ENCODE data around the gene PHC2.

Gene PHC2

DNA sequence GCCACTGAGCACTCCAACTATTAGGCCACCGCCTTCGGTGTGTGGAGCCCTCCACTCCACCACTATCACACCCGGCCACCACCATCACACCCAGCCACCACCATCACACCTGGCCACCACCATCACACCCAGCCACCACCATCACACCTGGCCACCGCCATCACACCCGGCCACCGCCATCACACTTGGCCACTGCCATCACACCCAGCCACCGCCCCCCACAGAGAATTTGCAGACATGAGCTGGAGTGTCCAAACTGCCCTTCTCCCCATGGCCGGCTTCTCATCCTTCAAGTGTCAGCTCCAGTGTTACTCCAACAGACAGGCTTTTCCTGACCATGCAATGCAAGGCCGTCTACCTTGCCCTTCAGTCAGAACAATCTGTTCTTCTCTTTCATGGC lies 59.6 kb downstream of the PHC2 start:
- DNase-seq (ENCODE audit: low read depth) = no peak

DNA sequence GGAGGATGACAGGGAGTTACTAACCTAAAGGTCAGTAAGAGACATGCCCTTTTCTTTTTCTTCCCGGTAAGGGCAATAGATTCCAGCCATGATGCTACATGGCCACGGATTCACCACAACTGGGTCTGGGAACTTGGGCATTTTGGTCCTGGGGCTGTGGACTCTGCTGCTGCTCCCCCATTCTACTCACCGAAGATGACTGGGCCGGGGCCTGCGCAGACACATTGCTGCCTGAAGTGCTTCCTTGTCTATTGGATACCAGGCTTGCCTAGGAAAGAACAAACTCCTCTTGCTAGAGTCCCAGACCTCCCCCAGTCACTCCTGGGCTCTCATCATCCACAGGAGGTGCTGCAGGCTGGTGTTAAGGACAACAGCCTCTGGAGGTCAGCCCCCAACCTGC lies 60.1 kb downstream of the PHC2 start:
- DNase-seq (ENCODE audit: low read depth) = no peak

DNA sequence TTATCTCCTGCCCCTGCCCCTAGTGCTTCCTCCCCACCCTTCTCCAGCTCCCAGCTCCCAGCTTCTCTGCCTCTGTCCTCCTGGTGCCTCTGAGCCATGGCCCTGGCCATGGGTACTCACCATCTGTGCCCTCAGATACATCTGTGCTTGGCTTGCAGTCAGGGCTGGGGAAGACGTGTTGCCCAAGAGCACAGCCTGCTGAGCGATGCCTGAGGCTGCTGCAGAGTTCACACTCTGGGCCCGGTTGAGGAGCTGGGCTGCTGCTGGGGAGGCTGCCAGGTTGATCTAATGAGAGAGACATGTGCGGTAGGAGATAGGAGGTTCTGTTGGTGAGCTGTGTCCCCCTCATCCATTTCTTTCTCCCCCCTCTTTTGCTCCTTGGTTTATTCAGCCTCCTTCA lies 60.6 kb downstream of the PHC2 start:
- DNase-seq (ENCODE audit: low read depth) = no peak

DNA sequence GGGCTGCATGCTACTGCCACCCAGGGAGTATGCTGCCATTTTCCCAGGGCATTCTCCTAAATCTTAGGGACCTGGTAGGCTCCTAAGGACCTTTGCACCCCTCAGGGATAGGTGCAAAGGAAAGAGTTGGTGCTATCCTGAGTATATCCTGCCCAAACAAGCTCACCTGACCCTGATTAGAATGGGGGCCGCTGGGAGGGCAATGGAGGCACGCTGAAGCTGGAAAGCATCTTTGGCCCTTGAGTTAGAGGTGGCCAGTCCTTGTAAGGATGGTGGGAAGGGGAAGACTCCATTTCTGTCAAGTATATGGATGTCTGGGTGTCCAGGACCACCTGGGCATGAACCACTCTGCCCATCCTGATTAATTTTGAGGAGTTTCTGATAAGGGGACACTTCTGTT lies 61.1 kb downstream of the PHC2 start:
- DNase-seq (ENCODE audit: low read depth) = no peak

DNA sequence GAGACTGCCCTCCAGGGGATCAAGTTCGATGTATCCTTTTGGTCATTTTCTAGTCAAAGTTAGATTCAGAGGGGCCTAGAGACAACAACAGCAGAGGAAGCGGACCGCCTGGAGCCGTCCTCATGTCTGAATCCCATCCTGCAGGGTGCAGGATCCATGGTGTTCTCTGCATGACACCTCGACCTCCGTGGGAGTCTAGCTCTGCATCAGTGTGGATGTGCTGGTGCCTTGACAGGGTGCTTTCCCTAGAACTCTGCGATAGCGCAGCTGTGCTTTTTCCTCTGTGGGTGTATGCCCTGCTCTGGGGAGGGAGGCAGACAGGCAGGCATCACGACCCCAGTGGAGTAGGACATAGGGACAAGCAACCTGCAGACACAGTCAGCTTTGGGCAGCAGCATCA lies 61.8 kb downstream of the PHC2 start:
- DNase-seq (ENCODE audit: low read depth) = no peak

DNA sequence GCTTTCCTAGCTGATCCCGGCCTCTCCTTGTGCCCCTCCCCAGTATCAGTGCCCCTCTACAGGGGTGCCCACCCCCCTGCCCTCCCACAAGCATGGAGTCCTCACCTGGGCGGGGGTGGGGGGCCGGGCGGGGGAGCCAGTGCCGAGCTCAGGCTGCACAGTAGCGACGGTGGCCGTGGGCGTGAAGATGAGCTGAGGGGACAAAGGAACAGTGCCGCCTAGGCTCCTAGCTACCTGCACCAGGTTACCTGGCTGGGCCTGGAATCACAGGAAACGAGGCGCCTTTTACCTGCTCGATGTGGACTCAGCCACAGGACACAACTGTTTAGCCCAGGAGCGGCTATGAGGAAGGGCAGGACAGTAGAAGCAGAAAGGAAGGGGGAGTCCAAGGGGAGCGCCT lies 62.5 kb downstream of the PHC2 start:
- no peak for DNase-seq (ENCODE audit: low read depth)

DNA sequence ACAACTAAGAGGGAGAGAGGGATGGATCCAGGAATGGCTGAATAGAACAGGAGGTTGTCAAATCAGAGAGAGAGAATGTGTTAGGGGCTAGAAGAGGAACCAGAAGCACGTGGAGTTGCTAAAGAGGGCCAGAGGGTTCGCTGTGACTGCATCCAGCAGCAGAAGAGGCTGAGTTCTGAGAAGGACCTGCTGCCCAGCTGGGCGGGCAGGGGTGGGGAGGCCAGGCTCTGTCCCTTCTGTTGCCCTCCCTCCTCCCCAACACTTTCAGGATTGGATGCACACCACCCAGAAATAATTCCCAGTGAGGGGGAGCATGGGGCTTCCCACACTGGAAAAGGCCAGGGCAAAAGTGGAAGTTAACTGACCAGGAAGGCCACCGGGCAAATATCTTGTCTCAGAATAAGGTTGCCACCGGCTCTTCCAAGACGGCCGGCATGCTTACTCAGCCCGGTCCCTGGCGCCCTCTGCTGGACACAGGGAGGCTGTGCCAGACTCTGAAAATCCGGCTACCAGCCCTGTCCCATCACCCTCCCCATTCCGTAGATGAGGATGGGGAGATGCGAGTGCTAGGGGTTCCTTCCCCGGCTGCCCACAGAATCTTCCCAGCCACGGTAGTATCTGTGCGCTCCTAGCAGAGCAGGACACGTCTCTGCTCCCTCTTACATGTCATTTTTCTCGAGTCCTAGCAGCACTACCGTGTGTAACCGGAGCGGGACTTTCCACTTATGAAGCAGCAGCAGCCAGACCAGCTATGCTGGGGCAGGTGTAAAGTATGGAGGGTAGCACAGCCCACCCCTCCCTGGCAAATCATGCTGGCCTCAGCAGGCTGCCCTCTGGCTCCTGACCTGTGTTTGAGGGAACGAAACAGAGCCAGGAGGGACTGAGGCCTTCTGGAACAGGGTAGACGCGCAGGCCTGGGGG lies 63.1 kb downstream of the PHC2 start:
- DNase-seq (ENCODE audit: low read depth) = no peak

DNA sequence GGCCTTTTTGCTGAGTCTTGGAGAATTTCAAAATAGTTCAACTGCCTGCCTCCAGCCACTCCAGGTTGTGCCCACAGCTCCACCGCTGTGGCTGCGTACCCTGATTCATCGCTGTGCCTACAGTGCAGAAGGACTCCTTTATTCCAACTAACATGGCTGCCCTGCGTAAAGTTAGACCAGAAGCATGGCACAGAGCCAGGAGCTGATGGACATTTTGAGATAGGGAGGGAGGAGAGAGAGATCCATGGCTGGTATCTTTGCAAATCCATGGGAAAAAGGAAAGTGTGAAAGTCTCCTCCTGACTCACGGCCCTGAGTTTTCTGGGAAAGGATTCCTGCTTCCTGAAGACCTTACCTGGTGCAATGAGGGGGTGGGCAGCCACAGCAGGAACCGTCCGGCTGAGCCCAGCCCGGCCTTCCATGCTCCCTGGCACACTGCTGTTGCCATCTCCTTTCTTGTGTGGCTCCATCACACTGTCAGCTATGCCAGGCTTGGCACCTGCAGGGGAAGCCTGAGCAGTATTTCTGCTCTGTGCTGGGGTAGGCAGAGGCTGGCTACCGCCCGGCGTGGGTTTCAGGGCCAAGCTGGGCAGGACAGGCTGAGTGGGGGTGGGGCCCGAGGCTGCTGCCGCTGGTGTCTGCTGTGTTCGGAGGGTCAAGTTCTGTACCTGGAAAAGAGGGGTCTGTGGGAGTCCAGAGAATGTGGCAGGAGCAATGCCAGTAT lies 64.0 kb downstream of the PHC2 start:
- no peak for DNase-seq (ENCODE audit: low read depth)

DNA sequence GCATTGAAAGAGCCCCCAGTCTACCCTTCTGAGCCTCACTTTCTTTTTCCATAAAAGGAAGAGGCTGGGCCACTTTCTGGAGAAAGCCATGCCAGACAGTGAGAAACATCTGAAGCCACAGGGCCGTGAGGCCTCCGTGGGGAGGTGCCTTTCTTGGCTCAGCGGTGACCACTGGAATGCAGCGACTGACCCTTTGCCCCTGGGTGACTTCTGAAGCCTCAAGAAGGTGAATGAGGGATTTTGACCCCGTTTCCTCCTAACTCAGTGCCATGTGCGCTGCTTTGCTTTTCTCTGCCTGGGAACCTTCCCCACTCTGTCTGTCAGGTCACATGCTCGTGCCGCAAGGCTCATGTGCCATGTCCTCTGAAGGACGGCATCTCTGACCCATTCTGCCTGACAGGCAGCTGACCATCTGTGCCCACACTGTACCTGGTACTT lies 65.3 kb downstream of the PHC2 start:
- DNase-seq (ENCODE audit: low read depth) = no peak

DNA sequence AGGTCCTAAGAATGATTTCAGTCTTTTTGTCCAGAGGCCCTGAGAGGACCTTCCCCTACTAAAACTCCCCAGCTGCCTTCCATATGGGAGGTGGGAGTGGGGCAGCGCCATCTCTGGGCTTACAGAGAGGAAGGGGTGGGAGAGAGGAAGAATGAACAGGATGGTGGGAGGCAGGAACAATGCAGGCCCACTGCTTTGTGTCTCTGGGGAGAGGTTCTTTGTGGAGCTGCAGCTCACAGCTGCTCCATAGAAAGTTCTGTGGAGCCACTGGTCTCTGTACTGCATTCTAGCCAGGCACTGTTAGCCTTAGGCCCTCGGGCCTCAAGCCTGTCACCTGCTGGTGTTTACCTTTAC lies 66.4 kb downstream of the PHC2 start:
- no peak for DNase-seq (ENCODE audit: low read depth)

DNA sequence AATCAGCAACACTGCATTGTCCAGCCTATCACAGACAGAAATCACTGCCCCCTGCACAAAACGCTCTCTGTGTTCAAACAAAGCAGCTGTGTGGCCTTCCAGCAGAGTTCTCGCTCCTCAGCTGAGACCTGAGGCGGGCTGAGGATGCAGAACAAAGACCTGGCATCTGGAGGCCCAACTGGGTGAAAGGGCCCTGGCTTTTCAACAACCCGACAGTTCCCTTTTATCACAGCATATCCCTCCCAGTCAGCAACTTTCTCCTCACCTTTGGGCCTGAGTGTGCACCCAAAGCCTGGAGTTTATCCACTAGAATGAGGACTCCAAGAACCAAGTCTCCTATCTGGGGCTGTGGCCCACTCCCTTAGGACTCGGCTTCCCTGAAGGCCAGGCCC lies 67.4 kb downstream of the PHC2 start:
- no peak for DNase-seq (ENCODE audit: low read depth)

DNA sequence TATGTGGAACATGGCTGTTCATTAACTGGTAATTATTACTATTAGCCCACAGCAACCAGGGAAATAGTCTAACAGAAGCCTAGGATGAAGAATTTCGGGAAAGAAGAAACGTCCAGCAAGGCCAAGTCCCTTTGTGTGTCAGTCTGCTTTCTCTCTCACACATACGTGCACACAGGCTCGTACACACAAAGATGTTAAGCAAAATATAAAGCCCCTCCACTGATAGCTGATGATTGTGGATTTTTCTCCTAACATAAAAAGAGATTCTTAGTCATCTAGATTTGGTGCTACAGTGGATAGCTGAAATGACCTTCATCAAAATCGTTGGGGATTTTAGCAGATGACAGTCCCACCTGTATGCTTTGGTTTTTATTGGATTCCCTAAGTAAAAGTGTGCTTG lies 67.9 kb downstream of the PHC2 start:
- no peak for DNase-seq (ENCODE audit: low read depth)

DNA sequence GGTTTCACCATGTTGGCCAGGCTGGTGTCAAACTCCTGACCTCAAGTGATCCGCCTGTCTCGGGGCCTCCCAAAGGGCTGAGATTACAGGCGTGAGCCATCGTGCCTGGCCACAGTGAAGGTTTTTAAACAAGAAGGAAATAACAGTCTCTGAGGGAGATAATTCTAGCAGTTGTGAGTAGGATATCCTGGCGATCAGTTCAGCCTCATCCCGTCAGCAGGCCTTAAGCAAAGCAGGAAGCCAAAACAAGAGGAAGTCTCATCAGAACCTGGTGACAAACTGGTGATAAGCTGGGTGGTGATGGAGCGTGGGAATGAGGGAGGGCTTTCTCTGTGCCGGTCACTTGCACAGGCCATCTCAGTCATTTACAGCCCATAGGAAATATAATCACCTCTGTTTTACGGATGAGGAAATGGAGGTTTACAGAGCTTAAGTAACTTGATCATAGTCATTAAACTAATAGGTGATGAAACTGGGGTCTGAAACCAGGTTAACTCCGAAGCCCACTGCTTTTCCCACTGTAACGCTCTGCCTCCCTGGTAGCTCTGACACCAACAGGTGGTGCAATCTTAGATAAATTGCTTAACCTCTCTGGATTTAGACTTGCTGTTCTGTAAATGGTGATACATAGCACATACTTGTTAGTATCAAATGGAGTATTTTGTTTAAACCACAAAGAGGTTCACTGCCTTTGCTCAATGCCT lies 69.2 kb downstream of the PHC2 start:
- DNase-seq (ENCODE audit: low read depth) = no peak

DNA sequence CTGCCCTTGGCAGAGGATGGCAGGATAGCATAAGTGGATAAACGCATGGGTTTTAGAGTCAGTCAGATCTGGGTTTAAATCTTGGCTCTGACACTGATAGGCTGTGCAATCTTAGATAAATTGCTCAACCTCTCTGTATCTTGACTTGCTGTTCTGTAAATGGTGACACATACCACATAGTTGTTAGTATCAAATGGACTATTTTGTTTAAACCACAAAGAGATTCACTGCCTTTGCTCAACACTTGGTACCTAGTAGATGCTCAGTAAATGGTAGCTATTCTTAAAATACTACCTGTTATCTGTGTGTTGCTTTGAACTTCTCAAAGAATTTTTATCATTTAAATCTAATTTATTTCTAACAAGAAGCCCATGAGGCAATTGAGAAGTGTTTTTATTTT lies 70.5 kb downstream of the PHC2 start:
- DNase-seq (ENCODE audit: low read depth) = no peak

DNA sequence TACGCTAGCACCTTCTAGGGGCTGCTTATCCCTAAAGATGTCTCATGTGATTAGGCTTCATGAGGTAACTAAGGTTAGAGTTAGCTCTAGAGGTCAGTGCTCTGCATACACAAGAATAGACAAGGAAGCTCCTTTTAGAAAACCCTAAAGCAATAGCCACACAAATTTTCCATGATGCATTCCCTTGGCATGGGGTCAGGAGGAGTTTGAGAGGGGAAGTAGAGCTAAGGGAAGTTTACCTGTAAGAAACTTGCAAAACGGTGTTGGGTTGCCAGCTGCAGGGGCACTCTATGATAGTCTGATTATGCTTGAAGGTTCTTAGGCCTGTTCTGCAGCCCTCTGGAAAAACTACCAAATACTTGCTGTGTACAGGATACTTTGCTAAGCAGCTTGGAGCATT lies 71.0 kb downstream of the PHC2 start:
- no peak for DNase-seq (ENCODE audit: low read depth)

DNA sequence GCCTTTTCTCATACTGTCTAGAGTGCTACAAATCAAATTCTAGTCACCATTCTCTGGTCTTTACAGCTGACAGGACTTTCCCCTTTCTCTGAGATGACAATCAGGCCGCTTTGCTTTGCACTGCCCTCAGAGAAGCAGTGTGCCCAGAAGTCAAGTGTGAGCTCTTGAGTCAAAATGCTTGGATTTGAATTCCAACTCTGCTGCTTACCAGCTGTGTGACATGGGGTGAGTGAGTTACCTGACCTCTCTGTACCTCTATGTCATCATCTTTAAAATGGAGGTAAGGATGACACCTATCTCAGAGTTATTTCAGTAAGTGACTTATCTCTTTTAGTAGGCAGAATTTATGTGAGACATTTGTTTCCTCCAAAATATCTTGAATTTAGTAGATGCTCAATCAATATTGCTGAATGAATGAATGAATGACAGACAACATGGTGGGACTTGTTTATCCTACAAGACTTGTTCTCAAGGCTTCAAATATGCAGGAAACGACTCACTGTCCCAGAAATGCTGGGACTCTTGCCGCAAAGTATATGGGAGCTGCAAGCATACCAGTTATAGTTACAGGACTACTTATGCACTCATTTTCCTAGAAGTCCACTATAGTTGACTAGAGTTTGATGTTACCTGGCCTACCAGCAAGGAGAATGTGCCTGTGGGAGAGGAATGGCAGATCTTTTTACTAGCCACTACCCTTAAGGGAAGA lies 71.9 kb downstream of the PHC2 start:
- DNase-seq (ENCODE audit: low read depth) = no peak

DNA sequence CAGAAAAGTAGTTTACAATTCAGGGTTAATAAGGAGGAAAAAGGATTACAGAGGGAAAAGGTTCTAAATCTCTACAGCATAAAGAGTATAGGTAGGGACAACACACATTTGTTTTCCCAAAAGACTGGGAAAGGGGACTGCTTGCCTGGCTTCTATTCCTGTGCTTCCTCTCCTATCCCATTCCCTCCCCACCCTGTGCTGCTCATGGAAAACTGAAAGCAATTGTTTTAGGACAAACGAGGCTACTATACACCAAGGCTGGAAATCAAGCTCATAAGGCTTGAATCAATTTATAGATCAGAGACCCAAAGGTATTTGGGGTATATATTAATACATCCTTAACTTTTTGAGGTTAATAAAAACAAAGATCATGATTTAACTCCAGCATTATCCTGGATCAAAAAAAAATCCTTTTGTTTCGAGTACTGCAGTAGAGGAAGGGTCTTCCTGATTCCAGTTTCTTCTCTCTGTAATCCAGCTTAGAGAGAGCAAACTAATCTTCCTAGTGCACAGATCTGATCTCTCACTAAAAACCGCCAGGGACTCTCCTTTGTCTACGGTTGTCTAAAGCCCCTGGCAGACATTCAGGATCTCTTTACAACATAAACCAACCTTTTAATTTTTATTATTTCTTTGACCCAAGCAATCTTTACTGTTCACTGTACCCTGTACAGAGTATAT lies 72.6 kb downstream of the PHC2 start:
- DNase-seq (ENCODE audit: low read depth) = no peak

DNA sequence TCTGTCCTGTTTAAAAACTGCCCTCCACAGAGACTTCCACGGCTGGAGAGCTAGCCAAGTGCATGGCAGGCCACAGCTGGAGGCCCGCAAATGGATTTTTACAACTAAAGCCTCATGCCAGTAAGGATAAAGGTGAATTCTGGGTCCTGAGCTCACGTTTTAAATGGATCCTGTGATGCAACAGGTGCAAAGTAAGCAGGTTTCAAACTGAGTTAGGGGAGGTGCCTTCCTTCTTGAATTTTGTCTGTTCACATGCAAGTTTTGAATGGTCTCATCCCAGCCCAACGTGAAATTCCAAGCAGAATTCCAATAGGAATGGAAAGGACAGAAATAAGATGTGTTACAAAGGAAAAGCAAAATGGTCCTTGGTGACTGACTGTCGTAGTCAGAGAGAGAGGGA lies 73.8 kb downstream of the PHC2 start:
- no peak for DNase-seq (ENCODE audit: low read depth)

DNA sequence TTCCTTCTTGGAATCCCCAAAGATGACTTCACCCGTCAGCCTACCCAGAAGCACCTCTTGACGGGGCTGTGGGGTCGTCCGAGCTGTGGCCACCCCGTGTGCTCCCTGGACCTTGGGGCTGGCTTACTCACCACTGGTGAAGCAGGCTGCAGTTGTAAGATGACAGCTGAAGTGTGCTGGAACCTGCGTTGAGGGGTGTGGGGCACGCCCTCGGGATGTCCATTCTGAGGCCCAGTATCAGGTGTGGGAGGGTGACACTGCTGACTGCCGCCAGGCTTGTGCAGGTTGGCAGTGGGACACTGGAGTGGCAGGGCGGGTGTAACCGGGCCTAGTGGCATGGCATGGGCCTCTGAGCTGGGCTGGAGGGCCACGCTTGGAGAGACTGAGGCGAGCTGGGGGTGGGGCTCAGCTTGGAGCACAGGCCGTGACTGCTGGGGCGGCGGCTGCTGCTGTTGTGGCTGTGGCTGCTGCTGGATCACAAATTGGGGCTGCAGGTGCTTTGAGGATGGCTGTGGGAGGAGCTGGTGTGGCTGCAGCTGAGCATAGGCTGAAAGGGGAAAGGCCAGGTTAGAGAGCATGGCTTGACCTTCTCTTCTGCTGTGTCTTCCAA lies 76.1 kb downstream of the PHC2 start:
- no peak for DNase-seq (ENCODE audit: low read depth)

DNA sequence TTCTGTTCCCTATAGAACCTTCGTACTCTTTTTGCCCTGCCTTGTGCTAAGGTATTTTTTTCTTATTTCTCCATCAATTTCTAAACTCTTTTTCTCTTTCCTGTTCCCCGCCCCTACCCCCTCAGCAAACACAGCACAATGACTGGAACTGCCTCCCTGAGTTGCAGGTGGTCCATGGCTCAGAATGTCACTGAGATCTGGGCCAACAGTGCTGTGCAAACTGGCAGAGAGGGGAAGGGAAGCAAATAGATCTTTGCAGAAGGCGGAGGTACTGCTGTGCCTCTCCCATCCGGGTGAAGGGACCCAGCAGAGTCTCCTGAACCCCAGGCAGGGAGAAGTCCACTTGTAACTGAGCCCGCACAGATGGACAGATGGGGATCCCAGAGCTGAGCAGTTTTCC lies 77.4 kb downstream of the PHC2 start:
- no peak for DNase-seq (ENCODE audit: low read depth)

DNA sequence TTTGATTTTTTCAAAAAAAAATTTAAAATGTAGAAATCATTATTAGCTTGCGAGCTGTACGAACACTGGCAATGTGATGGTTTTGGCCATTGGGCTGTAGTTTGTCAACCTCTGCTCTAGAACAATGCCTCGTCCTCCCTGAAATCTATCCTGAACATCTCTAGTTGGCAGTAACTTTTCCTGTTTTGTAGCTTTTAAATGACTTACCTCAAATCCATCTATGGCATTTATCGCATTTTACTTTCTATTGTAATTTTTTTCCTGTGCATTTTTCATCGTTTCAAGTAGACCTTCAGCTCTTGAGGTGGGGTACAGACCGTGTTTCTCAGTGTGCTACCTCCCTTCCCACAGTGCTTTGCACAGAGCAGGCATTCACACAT lies 79.6 kb downstream of the PHC2 start:
- DNase-seq (ENCODE audit: low read depth) = no peak
